KMS-11 (cell line): ENCODE measurements around the gene PLCB4.

ENCODE experiments used
- H2AFZ ChIP-seq: fragments of 200-600 bp; sonication (generic); 2 replicates; pipeline ENCODE4 v1.6.1; 2016; ENCODE audit warnings: antibody characterized with exemption, mixed run types, low read depth
- H3K27ac ChIP-seq: fragments of 200-600 bp; sonication (generic); 2 replicates; pipeline ENCODE4 v1.6.1; 2016; ENCODE audit warnings: mild to moderate bottlenecking, mixed run types
- H3K27me3 ChIP-seq: fragments of 200-600 bp; sonication (generic); 2 replicates; pipeline ENCODE4 v1.6.1; 2017; ENCODE audit warnings: mild to moderate bottlenecking, low read depth, mixed run types, moderate library complexity; ENCODE audit not compliant: insufficient read depth
- H3K36me3 ChIP-seq: fragments of 200-600 bp; sonication (generic); 2 replicates; pipeline ENCODE4 v1.6.1; 2017; ENCODE audit warnings: mild to moderate bottlenecking, mixed run types; ENCODE audit not compliant: insufficient read depth
- H3K4me1 ChIP-seq: fragments of 200-600 bp; sonication (generic); 2 replicates; pipeline ENCODE4 v1.6.1; 2016; ENCODE audit warnings: mild to moderate bottlenecking, low read depth, mixed run types; ENCODE audit not compliant: poor library complexity, severe bottlenecking
- H3K4me2 ChIP-seq: fragments of 200-600 bp; sonication (generic); 2 replicates; pipeline ENCODE4 v1.7.0; 2016; ENCODE audit warnings: mild to moderate bottlenecking, mixed run types
- H3K4me3 ChIP-seq: fragments of 200-600 bp; sonication (generic); IDR thresholded peaks from 2 replicates; pipeline ENCODE4 v1.6.1; 2017; ENCODE audit warnings: low read depth, low read length, mixed read lengths; ENCODE audit not compliant: insufficient read depth
- H3K79me2 ChIP-seq: fragments of 200-600 bp; sonication (generic); 2 replicates; pipeline ENCODE4 v1.6.1; 2016; ENCODE audit warnings: low read depth, mixed run types; ENCODE audit not compliant: insufficient read depth
- H3K9ac ChIP-seq: fragments of 200-600 bp; sonication (generic); 2 replicates; pipeline ENCODE4 v1.6.1; 2016; ENCODE audit warnings: mild to moderate bottlenecking, mixed run types
- H4K20me1 ChIP-seq: fragments of 200-600 bp; sonication (generic); 2 replicates; pipeline ENCODE4 v1.6.1; 2016; ENCODE audit warnings: mild to moderate bottlenecking, mixed run types; ENCODE audit not compliant: insufficient read depth
- CTCF ChIP-seq: fragments of 200-600 bp; sonication (generic); conservative IDR thresholded peaks from 2 replicates; pipeline ENCODE4 v1.6.1; 2017; ENCODE audit warnings: low read depth, mild to moderate bottlenecking, antibody characterized with exemption, low read length, moderate library complexity, mixed read lengths

PLCB4 gene

DNA sequence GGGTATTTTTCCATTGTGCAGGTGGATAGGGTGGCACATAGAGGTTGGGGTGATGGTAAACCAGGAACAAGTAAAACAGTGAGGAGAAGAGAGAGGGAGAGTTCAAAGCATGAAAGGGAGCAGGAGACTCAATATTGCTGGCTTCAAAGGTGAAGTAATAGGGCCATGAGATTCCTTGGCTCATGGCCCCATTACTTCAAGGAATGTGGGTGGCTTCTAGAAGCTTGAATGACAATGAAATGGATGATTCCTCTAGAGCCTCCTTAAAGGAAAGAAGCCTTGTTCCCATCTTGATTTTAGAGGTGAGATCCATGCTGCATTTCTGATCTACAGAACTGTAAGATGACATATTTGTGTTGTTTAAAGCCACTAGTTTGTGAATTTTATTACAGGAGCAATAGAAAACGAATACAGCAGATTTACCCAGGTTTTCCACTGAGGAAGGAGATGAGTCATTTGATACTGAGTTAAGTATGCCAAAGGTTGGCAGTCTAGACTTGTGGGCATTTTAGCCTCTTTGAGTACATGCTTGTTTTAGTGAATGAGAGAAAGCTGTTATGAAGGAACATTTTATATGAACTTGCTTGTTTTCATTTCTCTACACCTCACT lies 110.4 kb downstream of the PLCB4 start:
- no peaks in the 10 kb centered on the region for H3K27me3 ChIP-seq
- no peaks in the 10 kb centered on the region for H3K4me1 ChIP-seq
- no peaks in the 10 kb centered on the region for H4K20me1 ChIP-seq
- no peak overlapping the region for H3K27ac ChIP-seq
- H3K9ac ChIP-seq: no peak overlapping the region
- no peak overlapping the region for H3K4me2 ChIP-seq
- TF ChIP-seq CTCF: no peak
- H3K4me3 ChIP-seq: no peak overlapping the region
- no peaks in the 10 kb centered on the region for H3K36me3 ChIP-seq
- no peaks in the 10 kb centered on the region for H3K79me2 ChIP-seq
- H2AFZ ChIP-seq: no peak overlapping the region

- no peak for TF ChIP-seq CTCF
- H3K27me3 ChIP-seq: no peaks in the 10 kb centered on the region
- no peaks in the 10 kb centered on the region for H3K4me1 ChIP-seq
- H3K79me2 ChIP-seq: no peaks in the 10 kb centered on the region
- H3K4me3 ChIP-seq: no peak overlapping the region
- H4K20me1 ChIP-seq: no peaks in the 10 kb centered on the region
- H2AFZ ChIP-seq: no peak overlapping the region
- no peak overlapping the region for H3K9ac ChIP-seq
- no peaks in the 10 kb centered on the region for H3K36me3 ChIP-seq
- no peak overlapping the region for H3K27ac ChIP-seq
- H3K4me2 ChIP-seq: no peak overlapping the region
Observed at GRCh38 chr20:9179867-9180266, 111.0 kb downstream of the PLCB4 start.

DNA sequence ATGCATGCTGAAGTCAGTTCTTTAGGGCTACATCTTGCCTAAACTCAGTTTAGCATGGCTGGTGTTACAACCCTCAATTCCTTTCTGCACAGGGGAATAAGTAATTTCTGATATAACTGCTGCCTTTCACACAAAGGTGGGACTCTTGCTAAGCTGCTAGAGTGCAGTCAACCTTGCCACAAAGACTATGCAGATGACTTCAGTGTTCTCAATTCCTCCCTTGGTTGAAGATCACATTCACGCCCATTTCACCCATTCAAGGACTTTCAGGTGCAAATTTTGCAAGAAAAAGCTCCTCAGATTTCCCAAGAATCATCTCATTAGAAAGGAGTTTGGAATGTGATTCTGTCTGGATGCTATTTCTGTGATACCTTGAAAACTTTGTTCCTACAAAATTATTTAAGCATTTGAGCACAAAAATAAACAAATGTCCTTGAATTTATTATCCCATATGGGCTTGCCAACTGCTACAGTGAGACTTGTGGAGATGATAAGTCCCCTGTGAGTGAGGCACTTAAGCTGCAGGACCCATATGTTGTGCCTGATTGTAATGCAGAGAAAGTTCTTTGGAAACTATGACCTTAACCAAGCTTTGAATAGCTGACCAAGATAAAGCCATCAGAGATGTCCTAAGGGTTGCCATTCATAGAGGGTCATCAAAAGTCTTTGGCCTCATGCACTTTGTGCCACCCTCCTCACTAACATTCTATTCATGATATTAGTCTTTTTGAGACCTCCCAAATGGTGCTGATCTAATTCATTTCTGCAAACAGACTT lies 111.8 kb downstream of the PLCB4 start:
- no peaks in the 10 kb centered on the region for H3K36me3 ChIP-seq
- no peaks in the 10 kb centered on the region for H4K20me1 ChIP-seq
- no peak for TF ChIP-seq CTCF
- no peak overlapping the region for H3K9ac ChIP-seq
- no peak overlapping the region for H3K4me3 ChIP-seq
- no peaks in the 10 kb centered on the region for H3K4me1 ChIP-seq
- no peak overlapping the region for H2AFZ ChIP-seq
- no peaks in the 10 kb centered on the region for H3K79me2 ChIP-seq
- no peak overlapping the region for H3K4me2 ChIP-seq
- H3K27me3 ChIP-seq: no peaks in the 10 kb centered on the region
- no peak overlapping the region for H3K27ac ChIP-seq

- H3K27me3 ChIP-seq: no peaks in the 10 kb centered on the region
- no peaks in the 10 kb centered on the region for H4K20me1 ChIP-seq
- no peak overlapping the region for H3K4me2 ChIP-seq
- H3K36me3 ChIP-seq: no peaks in the 10 kb centered on the region
- no peak overlapping the region for H3K27ac ChIP-seq
- no peak overlapping the region for H2AFZ ChIP-seq
- no peak overlapping the region for H3K4me3 ChIP-seq
- H3K4me1 ChIP-seq: no peaks in the 10 kb centered on the region
- no peak overlapping the region for H3K9ac ChIP-seq
- no peak for TF ChIP-seq CTCF
- H3K79me2 ChIP-seq: no peaks in the 10 kb centered on the region
Observed at GRCh38 chr20:9185511-9185910, 116.6 kb downstream of the PLCB4 start.
